8988T (cell line): ENCODE data around the gene S1PR4.
"Not testable (repeated sequence)": the region's sequence is repeated elsewhere in the genome, so short reads cannot be mapped to it uniquely, and the experiment has no call there.

ENCODE experiments used
- DNase-seq: peaks from one replicate; pipeline ENCODE4 v3.0.0; 2011

The S1PR4 gene

DNA sequence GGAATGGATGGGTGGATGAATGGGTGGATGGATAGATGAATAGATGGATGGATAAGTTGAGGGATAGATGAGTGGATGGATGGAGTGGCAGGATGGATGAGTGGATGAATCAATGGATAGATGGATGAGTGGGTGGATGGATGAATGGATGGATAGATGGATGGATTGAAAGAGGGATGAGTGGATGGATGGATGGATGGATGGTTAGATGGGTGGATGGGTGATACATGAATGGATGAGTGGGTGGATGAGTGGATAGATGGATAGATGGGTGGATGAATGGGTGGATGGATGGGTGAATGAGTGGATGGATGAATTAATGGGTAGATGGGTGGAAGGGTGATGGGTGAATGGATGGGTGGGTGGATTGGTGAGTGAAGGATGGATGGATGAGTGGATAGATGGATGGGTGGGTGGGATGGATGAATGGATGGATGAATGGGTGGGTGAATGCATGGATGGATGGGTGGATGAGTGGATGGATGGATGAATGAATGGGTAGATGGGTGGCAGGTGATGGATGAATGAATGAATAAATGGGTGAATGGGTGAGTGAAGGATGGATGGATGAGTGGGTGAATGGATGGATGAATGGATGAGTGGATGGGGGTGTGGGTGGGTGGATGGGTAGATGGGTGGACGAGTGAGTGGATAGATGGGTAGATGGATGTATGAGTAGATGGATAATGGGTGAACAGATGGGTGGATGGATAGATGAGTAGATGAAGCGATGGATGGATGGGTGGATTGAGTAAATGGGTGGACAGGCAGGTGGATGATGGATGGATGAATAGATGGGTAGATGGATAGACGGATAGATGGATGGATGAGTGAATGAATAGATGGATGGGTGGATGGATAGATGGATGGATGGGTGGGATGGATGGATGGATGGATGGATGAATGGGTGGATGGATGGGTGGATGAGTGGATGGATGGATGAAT, 25.0 kb upstream of the S1PR4 start:
- DNase-seq = no peak

- not testable (repeated sequence) for DNase-seq
Measured at GRCh38 chr19:3154447-3154846, 24.1 kb upstream of the S1PR4 start.

GRCh38 chr19:3154957-3155736, 23.4 kb upstream of the S1PR4 start:
- DNase-seq = peak; percentile 73

DNA sequence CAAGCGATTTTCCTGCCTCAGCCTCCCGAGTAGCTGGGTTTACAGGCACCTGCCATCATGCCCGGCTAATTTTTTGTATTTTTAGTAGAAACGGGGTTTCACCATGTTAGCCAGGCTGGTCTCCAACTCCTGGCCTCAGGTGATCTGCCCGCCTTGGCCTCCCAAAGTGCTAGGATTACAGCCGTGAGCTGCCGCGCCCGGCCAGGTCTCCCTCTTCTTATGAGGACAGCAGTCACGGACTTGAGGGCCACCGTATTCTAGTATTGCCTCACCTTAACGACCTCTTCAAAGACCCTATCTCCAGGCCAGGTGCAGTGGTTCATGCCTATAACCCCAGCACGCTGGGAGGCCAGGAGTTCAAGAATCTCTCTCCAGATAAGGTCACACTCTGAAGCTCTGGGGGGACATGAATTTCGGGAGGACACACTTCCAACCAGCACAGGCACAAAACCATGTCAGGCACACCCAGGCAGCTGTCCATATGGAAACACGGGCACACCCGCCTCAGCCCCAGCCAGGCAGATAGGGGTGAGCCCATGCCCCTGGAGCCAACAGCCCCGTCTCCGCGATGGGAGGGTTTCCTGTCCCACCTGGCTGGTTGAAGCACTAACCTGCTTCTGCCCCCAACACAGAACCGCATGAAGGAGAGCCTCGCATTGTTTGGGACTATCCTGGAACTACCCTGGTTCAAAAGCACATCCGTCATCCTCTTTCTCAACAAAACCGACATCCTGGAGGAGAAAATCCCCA, 21.3 kb upstream of the S1PR4 start:
- DNase-seq = no peak

DNA sequence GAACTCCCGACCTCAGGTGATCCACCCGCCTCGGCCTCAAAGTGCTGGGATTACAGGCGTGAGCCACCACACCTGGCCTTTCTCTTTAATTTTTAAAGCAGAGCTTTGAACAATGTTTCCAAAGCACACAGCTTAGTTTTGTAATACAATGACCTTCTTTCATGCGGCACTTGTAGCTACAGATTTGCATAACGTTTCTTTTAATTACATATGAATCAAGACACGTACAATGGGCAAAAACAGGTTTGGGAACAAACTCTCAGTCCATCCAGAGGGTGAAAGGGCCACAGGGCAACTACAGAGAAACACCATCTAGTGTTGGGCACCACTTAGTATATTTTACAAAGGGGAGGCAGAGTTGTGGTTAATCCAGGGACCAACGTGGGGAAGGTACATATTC, 19.0 kb upstream of the S1PR4 start:
- DNase-seq = no peak

GRCh38 chr19:3160219-3160618, 18.4 kb upstream of the S1PR4 start:
- no peak for DNase-seq

DNA sequence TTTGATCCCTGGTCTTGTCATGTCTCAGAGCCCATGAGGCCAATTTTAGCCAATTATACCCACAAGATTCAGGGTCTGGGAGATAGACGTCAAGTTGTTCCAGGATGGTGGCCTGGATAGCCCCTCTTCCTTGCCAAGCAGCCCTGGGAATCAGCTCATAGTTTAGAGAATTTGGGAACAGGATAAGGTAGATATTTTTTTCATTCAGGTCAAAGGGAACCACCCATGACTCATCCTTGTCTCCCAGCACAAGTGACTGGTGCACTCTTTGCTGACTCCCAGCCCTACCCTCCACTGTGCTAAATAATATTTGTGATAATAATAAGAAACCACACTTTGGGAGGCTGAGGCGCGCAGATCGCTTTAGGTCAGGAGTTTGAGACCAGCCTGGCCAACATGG, 17.1 kb upstream of the S1PR4 start:
- no peak for DNase-seq

- no peak for DNase-seq
Measured at GRCh38 chr19:3162418-3163229, 15.9 kb upstream of the S1PR4 start.

GRCh38 chr19:3163230-3163886, 15.2 kb upstream of the S1PR4 start:
- DNase-seq = peak; percentile 82

- DNase-seq = no peak
Measured at GRCh38 chr19:3163943-3164342, 14.6 kb upstream of the S1PR4 start.

DNA sequence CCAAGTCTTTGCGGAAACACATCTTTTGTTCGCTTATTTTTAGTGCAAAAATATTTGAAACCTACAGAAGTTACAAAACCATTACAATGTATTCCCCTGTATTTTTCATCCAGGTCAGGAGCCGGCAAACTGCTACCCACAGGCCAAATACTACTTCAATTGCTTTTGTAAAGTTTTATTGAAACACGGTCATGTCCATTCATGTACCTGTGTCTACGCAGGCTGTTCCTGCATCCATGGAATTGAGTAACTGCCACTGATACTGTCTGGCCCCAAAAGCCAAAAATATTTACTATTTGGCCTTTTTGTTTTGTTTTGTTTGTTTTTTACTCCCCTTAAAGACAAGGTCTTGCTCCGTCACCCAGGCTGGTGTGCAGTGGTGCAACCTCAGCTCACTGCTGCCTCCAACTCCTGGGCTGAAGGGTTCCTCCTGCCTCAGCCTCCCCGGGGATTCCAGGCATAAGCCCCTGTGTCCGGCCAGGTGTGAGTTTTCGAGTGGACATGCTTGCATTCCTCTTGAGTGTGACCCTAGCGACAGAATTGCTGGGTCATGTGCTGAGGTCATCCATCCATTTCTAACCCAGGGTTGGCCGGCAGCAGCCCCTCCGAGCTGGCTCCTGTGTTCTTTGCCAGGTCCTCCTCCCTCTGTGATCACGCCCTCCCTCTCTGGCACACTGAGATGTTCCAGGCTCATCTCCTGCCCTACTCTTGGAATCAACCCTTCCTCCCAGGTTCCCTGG, 10.9 kb upstream of the S1PR4 start:
- no peak for DNase-seq

GRCh38 chr19:3171894-3172672, 6.5 kb upstream of the S1PR4 start:
- DNase-seq = no peak

GRCh38 chr19:3172673-3173000, 5.9 kb upstream of the S1PR4 start:
- DNase-seq = not testable (repeated sequence)

DNA sequence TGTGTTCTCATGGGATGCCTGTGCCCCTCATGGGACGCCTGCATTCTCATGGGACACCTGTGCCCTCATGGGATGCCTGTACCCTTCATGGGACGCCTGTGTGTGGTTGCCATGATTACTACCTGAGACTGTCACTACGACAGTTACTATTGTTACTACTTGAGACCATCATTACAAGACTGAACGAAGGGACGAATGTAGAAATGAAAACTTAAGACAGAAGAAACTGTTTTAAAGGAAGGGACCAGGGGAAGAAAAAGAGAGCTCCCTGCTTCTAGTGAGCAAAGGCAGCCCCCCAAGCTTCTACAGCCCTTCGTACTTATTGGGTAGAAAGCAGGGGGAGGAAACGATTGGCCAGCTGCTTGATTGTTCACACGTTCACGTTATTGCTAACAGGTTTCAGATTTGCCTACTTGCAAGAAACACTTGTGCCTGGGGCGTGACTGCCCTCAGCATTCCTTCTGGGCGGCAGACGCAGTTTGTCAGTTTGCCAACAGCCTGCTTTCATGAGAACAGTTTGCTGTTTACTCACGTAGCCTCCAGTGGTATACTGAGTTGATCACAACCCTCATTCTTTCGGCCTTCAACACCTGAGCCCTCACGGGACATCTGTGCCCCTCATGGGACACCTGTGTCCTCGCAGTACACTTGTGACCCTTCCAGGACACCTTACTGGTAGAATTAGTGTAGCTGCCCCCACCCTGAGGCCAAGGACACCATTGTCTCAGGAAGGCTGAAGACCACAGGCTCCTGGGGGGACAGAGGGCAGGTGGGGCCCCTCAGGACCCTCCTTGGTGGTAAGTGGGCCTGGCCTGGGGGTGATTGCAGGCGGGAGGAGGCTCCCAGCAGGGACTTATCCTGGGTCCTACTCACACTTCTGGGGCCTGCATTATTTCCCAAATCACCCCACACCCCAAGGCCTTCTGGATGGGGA, 2.5 kb upstream of the S1PR4 start:
- no peak for DNase-seq

- DNase-seq = peak; percentile 86
Measured at GRCh38 chr19:3176715-3177501, 1.7 kb upstream of the S1PR4 start.

DNA sequence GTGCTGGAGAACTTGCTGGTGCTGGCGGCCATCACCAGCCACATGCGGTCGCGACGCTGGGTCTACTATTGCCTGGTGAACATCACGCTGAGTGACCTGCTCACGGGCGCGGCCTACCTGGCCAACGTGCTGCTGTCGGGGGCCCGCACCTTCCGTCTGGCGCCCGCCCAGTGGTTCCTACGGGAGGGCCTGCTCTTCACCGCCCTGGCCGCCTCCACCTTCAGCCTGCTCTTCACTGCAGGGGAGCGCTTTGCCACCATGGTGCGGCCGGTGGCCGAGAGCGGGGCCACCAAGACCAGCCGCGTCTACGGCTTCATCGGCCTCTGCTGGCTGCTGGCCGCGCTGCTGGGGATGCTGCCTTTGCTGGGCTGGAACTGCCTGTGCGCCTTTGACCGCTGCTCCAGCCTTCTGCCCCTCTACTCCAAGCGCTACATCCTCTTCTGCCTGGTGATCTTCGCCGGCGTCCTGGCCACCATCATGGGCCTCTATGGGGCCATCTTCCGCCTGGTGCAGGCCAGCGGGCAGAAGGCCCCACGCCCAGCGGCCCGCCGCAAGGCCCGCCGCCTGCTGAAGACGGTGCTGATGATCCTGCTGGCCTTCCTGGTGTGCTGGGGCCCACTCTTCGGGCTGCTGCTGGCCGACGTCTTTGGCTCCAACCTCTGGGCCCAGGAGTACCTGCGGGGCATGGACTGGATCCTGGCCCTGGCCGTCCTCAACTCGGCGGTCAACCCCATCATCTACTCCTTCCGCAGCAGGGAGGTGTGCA, 587 bp downstream of the S1PR4 start:
- DNase-seq = no peak

GRCh38 chr19:3179739-3180293, 1.2 kb downstream of the S1PR4 start:
- no peak for DNase-seq
